ENCODE measurements around the gene RGL2.
"Not testable (repeated sequence)": the region's sequence is repeated elsewhere in the genome, so short reads cannot be mapped to it uniquely, and the experiment has no call there.

RGL2 gene

DNA sequence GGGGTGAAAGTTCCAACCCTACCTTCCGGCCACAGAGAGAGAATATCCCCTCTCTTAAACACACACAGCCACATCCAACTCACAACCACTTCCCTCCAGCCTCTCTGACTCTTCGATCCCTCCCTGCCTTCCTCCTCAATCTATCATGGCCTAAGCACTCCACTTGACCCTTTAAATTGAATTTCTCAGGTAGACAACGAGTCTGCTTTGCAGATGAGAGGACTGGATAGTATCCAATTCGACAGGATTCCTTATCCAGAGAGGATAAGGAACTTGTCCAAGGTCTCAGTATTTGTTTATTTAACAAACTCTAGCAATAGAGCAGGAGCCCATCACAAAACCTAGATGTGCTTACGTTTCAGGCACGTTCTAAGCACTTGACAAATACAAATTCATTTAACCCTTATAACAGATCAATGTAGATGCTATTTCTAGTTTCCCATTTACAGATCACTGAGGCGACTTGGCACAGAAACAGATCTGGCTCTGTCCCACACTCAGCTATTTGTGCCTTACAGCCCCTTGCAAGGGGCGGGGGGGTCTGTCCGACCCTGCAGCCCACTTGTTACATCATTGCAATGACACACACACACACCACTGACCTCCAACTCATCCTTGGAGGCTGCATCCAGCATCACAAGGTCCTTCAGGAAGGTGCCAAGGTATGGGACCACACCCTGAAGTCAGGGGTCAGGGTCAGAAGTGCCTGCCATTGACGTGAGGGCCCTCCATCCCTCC lies 4.5 kb downstream of the RGL2 start:
- DNase-seq (ENCODE audit: low read depth), result no peak

DNA sequence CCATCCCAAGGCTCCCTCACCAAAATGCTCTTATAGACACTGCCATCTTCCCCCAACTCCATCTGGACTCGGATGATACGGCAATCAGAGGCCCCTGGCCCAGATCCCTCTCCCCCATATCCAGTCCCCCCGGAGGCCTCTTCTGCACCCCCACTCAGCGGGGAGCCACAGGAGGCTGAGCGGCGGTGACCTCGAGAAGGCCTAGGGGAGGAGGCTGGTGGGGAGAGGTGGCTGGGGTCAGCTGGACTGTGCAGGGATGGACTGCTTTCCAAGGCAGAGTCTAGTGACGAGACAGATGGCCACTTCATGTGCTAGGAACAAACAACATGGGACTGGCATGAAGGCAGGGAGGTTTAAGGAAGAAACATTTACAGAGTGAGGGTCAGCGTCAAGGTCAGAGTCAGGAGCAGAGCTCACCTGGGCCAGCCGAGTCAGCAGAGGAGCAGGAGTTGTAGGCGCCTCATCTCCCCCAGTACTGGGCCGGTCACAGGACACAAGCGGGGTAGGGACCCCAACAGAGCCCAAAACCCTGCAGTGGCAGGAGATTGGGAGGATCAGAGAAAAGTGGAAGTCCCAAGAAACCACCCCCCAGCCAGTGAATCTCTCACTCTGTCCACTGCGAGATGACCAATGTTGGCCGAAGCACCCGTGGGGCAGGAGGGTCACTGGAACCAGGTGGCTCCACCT lies 5.6 kb downstream of the RGL2 start:
- no peak for DNase-seq (ENCODE audit: low read depth)

DNA sequence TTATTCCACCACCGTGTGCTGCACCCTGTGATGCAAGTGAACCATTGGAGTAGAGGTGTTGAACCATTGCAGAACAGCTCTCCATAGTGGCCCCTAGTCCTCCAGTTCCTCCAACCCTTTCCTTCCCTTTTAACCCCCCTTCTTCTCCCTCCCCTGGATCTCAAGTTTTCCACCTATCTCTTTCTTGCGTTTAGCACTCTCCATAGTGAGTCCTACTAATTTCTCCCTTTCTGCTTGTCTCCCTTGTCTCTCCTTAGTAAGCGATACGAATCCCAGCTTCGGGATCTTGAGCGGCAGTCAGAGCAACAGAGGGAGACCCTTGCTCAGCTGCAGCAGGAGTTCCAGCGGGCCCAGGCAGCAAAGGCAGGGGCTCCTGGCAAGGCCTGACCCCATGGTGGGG lies 8.3 kb downstream of the RGL2 start:
- no peak for DNase-seq (ENCODE audit: low read depth)

DNA sequence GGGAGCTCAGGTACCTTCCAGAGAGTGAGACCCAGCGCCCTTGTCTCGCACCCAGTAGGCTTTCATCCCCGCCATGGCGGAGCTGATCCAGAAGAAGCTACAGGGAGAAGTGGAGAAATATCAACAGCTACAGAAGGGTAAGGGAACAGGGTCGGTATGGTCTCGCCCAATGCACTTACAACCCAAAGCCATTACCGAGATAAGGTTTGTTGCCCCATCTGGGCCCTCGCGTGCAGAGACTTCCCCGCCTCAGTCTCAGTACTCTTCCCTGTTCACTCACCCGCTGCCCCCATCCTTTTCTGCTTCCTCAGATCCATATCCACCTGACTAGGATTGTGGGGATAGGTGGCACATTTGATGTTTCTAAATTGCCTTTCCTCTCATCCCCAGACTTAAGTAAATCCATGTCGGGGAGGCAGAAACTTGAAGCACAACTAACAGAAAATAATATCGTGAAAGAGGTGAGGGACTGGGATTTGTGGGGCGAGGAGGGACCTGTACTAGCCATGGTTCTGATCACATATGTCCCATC lies 8.9 kb downstream of the RGL2 start:
- DNase-seq (ENCODE audit: low read depth), result no peak

DNA sequence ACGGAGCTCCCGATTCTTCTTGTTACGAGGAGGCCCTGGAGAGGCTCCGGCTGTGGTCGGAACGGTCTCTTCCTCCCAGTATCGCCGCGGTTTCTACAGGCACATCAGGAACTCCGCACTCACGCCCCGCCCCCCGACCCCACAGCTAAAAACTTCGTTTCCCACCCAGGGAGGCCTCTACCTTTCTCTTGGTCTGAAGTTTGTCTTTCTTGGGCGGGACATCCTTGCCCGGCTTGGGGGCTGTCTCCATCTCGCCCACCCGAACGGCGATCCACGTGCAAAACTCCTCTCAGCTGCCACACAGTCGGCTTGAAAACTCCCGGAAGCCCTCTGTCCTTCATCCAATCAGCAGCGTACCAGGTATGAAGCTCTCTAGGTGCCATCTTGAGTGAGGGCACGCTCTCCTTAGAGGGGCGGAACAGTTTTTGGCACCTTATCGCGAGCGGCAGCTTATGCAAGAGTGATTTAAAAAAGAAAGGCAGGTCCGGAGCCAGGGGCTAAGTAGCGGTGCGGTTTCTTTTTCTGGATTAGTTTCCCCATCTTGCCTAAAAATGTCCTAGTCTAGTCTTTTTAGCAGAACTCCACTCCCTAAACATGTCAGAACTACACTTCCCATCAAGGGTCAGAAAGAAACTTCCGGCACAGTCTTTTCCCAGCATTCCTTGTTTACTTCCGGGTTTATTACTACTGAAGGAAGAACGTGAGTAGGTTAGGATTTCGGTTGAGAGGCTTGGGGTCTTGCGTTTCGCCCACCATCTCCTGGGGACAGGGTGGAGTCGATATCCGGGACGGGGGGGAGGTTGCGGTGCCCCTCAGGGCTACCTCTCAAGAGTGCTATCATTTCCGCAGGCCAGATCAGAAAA lies 9.6 kb downstream of the RGL2 start, which contains the start of the genes PFDN6 and WDR46:
PFDN6 (plus strand) TSS at position 681 of the 863 bp plus-strand sequence. CDS start 256 bp downstream, outside the sequence.
WDR46 (minus strand) TSS at position 319 of the 863 bp plus-strand sequence; CDS start at position 250, 69 bp downstream.
- DNase-seq (ENCODE audit: low read depth), result peak; percentile 81

- DNase-seq (ENCODE audit: low read depth), result no peak
Measured at GRCh38 chr6:33288141-33288920, 10.4 kb downstream of the RGL2 start.

DNA sequence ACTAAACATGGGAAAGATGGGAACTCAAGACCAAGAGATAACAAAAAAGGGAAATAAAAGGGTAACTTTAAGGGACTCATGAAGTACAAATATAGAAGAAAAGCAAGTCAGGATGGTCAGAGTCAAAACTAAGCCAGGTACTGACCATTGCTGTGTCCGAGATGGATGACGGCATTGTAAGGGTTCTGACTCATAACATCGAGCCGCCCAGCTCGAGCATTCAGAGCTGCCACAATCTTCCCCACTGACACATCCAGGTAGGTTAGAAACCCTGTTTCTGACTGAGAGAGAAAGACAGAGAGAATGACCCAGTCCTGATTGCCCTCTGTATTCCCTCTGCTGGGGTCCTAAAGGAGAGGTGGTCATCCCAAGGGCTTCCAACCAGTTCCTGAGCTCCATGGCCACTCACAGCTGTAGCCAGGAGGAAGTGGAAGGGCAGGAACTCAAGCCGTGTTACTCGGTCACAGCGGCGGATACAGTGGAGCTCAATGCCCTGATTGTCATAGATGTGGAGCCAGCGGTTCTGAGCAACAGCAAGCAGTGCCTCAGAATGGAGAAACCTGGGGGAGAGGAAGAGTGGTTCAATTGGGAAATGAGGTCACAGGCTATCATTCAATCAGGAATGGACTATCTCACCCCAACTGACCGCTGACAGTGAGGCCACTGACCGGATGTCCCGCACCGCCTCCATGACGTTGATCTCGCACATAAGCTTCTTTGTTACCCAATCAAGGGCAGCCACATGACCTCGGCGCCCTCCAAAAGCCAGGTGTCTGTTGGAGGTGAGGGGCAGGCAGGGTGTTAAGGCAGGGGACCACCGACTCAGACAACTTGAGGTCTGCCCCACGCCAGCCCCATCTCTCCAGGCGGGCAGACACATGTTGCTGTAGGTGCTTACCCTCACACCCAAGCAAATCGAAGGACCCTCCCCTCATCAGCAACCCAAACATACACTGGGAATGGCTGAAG lies 11.5 kb downstream of the RGL2 start:
- DNase-seq (ENCODE audit: low read depth), result no peak

DNA sequence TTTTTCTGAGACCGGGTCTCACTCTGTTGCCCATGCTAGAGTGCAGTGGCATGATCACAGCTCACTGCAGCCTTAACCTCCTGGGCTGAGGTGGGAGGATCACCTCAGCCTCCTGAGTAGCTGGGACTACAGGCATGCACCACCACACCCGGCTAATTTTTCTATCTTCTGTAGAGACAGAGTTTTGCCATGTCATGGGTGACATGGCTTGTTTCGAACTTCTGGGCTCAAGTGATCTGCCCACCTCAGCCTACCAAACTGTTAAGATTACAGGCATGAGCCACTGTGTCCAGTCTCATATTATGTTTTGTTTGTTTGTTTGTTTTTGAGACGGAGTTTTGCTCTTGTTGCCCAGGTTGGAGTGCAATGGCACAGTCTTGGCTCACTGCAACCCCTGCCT lies 13.5 kb downstream of the RGL2 start:
- not testable (repeated sequence) for DNase-seq (ENCODE audit: low read depth)

GRCh38 chr6:33280539-33280938 lies 18.2 kb downstream of the RGL2 start:
- DNase-seq (ENCODE audit: low read depth), result no peak

DNA sequence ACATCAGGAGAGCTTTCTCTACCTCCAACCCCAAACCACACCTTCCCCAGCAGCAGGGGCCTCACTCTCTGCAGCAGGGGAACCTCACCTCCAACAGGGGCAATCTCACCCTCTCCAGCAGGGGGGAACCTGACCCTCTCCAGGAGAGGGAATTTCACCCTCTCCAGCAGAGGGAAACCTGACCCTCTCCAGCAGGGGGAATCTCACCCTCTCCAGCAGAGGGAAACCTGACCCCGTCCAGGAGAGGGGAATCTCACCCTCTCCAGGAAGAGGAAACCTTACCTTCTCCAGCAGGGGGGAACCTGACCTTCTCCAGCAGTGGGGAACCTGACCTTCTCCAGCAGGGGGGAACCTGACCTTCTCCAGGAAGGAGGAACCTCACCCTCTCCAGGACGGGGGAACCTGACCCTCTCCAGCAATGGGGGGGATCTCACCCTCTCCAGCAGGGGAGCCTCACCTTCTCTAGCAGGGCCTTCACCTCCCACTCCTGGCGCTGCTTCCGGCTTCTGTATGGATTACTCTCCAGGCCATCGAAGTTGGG lies 18.7 kb downstream of the RGL2 start:
- DNase-seq (ENCODE audit: low read depth), result no peak

GRCh38 chr6:33279257-33279695 lies 19.5 kb downstream of the RGL2 start:
- no peak for DNase-seq (ENCODE audit: low read depth)

GRCh38 chr6:33278810-33279209 lies 19.9 kb downstream of the RGL2 start:
- no peak for DNase-seq (ENCODE audit: low read depth)

DNA sequence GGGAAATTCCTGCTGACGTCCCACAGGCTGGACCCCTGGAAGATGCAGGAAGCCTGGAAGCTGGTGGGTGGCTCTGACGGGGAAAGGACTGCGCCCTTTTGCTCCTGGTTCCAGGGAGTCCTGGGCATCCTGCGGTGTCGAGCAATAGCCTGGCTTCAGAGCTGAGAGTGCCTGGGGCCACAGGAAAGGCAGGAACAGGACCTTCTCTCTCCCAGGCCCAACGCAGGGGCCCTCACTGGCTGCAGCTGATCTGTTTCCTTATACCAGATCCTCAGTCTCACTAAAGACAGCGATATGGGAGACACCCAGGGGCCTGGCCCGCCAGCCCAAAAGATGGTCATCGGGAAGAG lies 20.4 kb downstream of the RGL2 start:
- no peak for DNase-seq (ENCODE audit: low read depth)

GRCh38 chr6:33277663-33278391 lies 20.9 kb downstream of the RGL2 start:
- no peak for DNase-seq (ENCODE audit: low read depth)

DNA sequence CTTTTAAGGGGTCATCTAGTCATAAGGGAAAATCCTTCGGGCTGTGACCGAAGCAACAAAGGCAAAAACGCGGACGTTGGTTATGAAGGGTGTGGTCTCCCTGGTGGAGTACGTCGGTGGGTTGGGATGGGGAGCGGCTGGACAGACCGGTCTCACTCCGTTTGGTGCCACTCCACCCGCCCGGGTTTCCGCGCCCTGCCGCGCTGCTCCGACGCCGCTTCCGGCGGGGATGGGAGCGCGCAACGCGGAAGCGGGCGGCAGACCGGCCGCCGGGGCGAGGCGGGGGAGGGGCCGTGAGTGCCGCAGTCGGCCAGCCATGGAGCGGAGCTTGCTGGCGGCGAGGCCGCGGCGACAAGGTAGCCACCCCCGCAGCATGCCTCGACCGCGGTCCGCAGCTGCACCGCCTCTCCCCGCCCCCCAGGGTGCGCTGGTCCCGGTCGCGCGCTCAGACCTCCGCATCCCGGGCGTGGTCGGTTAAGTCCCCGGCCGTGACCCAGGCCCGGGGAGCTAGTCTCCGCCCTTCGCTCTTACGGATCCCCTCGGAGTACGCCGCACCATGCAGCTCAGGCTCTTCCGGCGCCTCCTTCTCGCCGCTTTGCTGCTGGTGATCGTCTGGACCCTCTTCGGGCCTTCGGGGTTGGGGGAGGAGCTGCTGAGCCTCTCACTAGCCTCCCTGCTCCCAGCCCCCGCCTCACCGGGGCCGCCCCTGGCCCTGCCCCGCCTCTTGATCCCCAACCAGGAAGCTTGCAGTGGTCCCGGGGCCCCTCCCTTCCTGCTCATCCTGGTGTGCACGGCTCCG lies 21.7 kb downstream of the RGL2 start, which contains the start of gene B3GALT4:
B3GALT4 (plus strand) TSS at position 260 of the 799 bp plus-strand sequence; CDS start at position 557, 297 bp downstream.
- no peak for DNase-seq (ENCODE audit: low read depth)

- DNase-seq (ENCODE audit: low read depth), result no peak
Measured at GRCh38 chr6:33276581-33276863, 22.2 kb downstream of the RGL2 start.

- not testable (repeated sequence) for DNase-seq (ENCODE audit: low read depth)
Measured at GRCh38 chr6:33275795-33276580, 22.8 kb downstream of the RGL2 start.

Data from GM04503 (cell line).